Superior temporal gyrus (tissue), 1 donor: ENCODE results near the gene PSMB9.

Experiments used
- DNase-seq: peaks from one replicate; pipeline ENCODE4 v3.0.0-alpha.2; 2016; ENCODE audit errors: extremely low spot score

Gene PSMB9

GRCh38 chr6:32905078-32905477, 51.1 kb downstream of the PSMB9 start:
- no peak for DNase-seq

GRCh38 chr6:32906539-32906938, 52.5 kb downstream of the PSMB9 start:
- no peak for DNase-seq

- no peak for DNase-seq
Measured at GRCh38 chr6:32908897-32909296, 54.9 kb downstream of the PSMB9 start.
